H1 (cell line): ENCODE measurements around the gene NUP50.

Experiments used
- CEBPB ChIP-seq: IDR thresholded peaks from 2 replicates; pipeline ENCODE4 v1.6.1; 2012; ENCODE audit warnings: low read depth, low read length
- EGR1 ChIP-seq: IDR thresholded peaks from 2 replicates; pipeline ENCODE4 v1.6.1; 2011; ENCODE audit warnings: low read depth, low read length, borderline replicate concordance
- EP300 ChIP-seq, 2 experiments: IDR thresholded peaks; 1 replicate in 1 of 2; 2 replicates in 1 of 2; pipeline ENCODE4 v1.6.1; 2011 to 2012; ENCODE audit warnings: low read depth in 2 of 2, low read length in 2 of 2, mild to moderate bottlenecking in 2 of 2, borderline replicate concordance in 1 of 2, inconsistent platforms in 1 of 2, moderate library complexity in 1 of 2
- EZH2 ChIP-seq: fragments of 200-600 bp; sonication (generic); IDR thresholded peaks from 2 replicates; pipeline ENCODE4 v1.7.1; 2012; ENCODE audit warnings: low read depth, mild to moderate bottlenecking, moderate library complexity, low read length, inconsistent platforms; ENCODE audit not compliant: severe bottlenecking
- HDAC2 ChIP-seq, 2 experiments: fragments of 300-600 bp in 1 of 2; sonication (generic) in 1 of 2; IDR thresholded peaks; 2 replicates each; pipeline ENCODE4 v1.6.1; 2011 to 2012; ENCODE audit warnings: low read depth in 2 of 2, low read length in 2 of 2, mild to moderate bottlenecking in 2 of 2, moderate library complexity in 2 of 2, borderline replicate concordance in 1 of 2, inconsistent platforms in 1 of 2
- POLR2A ChIP-seq, 2 experiments: IDR thresholded peaks; 1 replicate in 1 of 2; 2 replicates in 1 of 2; pipeline ENCODE4 v1.6.1; 2011; ENCODE audit warnings: low read depth in 2 of 2, low read length in 2 of 2, mild to moderate bottlenecking in 2 of 2; ENCODE audit errors: control extremely low read depth in 1 of 2
- POLR2AphosphoS5 ChIP-seq: IDR thresholded peaks from 2 replicates; pipeline ENCODE4 v1.6.1; 2011; ENCODE audit warnings: low read depth, low read length
- SP1 ChIP-seq: IDR thresholded peaks from 2 replicates; pipeline ENCODE4 v1.6.1; 2011; ENCODE audit warnings: low read depth, low read length

GRCh38 chr22:45235851-45236342 is 72.2 kb downstream of the NUP50 start:
- no peak for TF ChIP-seq EP300 (IDR thresholded peaks at IDR 0.05; ENCODE audit: borderline replicate concordance in 1 of 2, low read depth in 2 of 2, low read length in 2 of 2)
- TF ChIP-seq POLR2AphosphoS5: no peak
- TF ChIP-seq EZH2: no peak
- TF ChIP-seq SP1: no peak
- no peak for TF ChIP-seq EGR1
- TF ChIP-seq POLR2A (IDR thresholded peaks at IDR 0.05; ENCODE audit: control extremely low read depth in 1 of 2, low read depth in 2 of 2, low read length in 2 of 2): no peak
- TF ChIP-seq CEBPB: no peak
- no peak for TF ChIP-seq HDAC2 (IDR thresholded peaks at IDR 0.05; ENCODE audit: borderline replicate concordance in 1 of 2, low read depth in 2 of 2, low read length in 2 of 2)
